A172 (cell line): Measurements from ENCODE around the gene IQCC. TPM values are rescaled to one million over a fixed set of nuclear protein-coding genes. Genes with fewer than 3 reads are reported as not detected.

Experiments
- DNase-seq: peaks from one replicate; pipeline ENCODE4 v3.0.0-alpha.2; 2015; ENCODE audit warnings: low spot score
- total RNA-seq: library from RNA; depleted of rRNA; stranded (reverse); fragments of >200 nt; shearing (Covaris generic); gene quantifications from 2 replicates; pipeline ENCODE4 v1.2.3, GENCODE V29; 2014

Gene IQCC
- total RNA-seq, 1 experiment from 2014 or later, result 0.45 TPM

GRCh38 chr1:32223683-32224082 is 18.2 kb downstream of the IQCC start:
- no peak for DNase-seq

- DNase-seq, result no peak
These were observed 18.8 kb downstream of the IQCC start for GRCh38 chr1:32224285-32224684.

- DNase-seq, result no peak
These were observed 23.3 kb downstream of the IQCC start for GRCh38 chr1:32228771-32229170.

GRCh38 chr1:32231843-32232432 is 26.5 kb downstream of the IQCC start:
- no peak for DNase-seq

GRCh38 chr1:32232558-32233304 is 27.3 kb downstream of the IQCC start:
- DNase-seq, result no peak

- no peak for DNase-seq
These were observed 29.3 kb downstream of the IQCC start for GRCh38 chr1:32234792-32235191.

- DNase-seq, result no peak
These were observed 33.9 kb downstream of the IQCC start for GRCh38 chr1:32239337-32239736.

GRCh38 chr1:32239790-32240139 is 34.3 kb downstream of the IQCC start:
- DNase-seq, result no peak

- DNase-seq, result no peak
These were observed 34.9 kb downstream of the IQCC start for GRCh38 chr1:32240140-32240951.

- no peak for DNase-seq
These were observed 35.7 kb downstream of the IQCC start for GRCh38 chr1:32241001-32241763.

GRCh38 chr1:32242341-32242851 is 36.9 kb downstream of the IQCC start:
- DNase-seq, result no peak

GRCh38 chr1:32246888-32247273 is 41.4 kb downstream of the IQCC start, which contains the start of gene FAM167B:
Gene FAM167B, plus strand, starts transcription at chr1:32247222. Its CDS starts 200 bp downstream, at chr1:32247422.
- peak; percentile 61 for DNase-seq

GRCh38 chr1:32247452-32247851 is 42.0 kb downstream of the IQCC start:
- no peak for DNase-seq

GRCh38 chr1:32247983-32248889 is 42.8 kb downstream of the IQCC start:
- DNase-seq, result peak; percentile 53

GRCh38 chr1:32249831-32250525 is 44.5 kb downstream of the IQCC start:
- peak; percentile 26 for DNase-seq

GRCh38 chr1:32250893-32251716 is 45.6 kb downstream of the IQCC start, which contains the start of gene LCK:
Gene LCK, plus strand, starts transcription at chr1:32251265. Its CDS starts 23,065 bp downstream, at chr1:32274330.
- no peak for DNase-seq

- no peak for DNase-seq
These were observed 49.9 kb downstream of the IQCC start for GRCh38 chr1:32255072-32256071.
